ENCODE measurements around the gene ZFHX2.
"Not testable (repeated sequence)": the region's sequence is repeated elsewhere in the genome, so short reads cannot be mapped to it uniquely, and the experiment has no call there.

Gene ZFHX2

DNA sequence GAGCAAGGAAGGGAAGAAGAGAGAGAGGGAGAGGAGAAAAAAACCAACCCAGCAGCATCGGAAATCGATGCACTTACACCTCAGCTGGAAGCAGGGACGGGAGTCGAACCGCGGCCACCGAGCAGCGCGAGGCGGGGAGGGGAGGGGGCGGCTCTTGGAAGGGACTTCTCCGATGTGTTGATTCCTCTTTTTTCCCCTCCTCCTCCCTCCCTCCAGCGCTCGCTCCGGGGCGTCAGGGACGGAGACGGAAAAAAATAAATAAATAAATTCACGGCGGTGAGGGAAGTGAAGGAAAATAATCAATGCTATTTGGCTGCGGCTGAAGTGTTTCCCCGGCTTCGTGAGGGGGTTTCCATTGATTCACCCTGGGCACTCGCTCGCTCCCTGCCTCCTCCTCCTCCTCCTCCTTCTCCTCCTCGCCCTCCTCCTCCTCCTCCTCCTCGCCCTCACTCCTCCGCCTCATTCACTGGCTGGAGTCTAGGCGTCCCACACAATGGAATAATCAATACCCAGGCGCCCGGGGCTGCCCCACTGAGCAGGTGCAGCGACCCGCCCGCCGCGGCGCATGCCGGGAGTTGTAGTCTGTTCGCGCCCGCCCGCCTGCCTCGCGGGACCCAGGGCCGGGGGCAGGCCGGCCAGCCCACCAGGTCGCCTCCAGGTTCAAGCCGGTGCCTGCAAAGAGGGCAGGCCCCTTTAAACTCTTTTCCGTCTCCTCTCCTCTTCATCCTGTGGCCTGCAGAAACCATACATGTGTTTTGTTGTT is at the start of gene ZFHX2:
Gene ZFHX2, minus strand, starts transcription at position 500 of the 763 bp plus-strand sequence. CDS start 16,440 bp downstream, outside the sequence.
- no peak for DNase-seq (ENCODE audit: extremely low read depth, low read depth)
- no peak for TF ChIP-seq CTCF (IDR thresholded peaks at IDR 0.05; ENCODE audit: low read depth, low read length)

DNA sequence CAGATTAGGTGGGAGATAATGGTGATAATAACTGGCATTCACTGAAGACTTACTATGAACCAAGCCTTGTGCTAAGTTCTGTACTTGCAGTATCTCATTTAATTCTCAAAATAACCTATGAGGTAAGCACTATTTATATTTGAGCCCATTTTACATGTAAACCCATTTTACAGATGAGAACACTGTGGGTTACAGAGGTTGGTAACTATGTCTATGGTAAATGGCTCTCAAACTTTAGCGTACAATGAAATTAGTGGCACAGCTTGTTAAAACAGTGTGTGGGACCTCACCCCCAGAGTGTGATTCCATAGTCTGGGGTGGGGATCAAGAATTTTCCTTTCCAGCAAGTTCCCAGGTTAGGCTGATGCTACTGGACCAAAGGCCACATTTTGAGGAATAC is 49.2 kb upstream of the ZFHX2 start:
- TF ChIP-seq CTCF (IDR thresholded peaks at IDR 0.05; ENCODE audit: low read depth, low read length) = no peak
- DNase-seq (ENCODE audit: extremely low read depth, low read depth) = no peak

DNA sequence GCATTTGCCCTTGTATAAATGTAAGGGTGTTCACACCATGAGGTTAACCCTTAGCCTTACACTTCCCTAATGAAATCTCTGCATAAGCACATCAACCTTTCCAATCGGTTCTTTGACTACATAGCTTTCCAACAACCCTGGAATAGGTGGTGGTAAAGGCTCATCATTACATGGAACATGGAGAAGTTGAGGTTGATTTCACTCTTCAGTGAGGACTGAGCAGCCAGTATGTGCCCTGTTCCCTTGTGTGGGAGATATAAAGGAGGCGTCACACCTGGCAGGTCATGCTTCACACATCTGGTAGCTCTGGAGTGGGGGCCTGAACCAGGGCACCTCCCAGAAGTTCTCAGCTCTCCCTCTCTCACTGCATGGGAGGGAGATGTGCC is 48.8 kb upstream of the ZFHX2 start:
- no peak for TF ChIP-seq CTCF (IDR thresholded peaks at IDR 0.05; ENCODE audit: low read depth, low read length)
- no peak for DNase-seq (ENCODE audit: extremely low read depth, low read depth)

GRCh38 chr14:23594191-23594590 is 42.6 kb upstream of the ZFHX2 start:
- DNase-seq (ENCODE audit: extremely low read depth, low read depth) = not testable (repeated sequence)

DNA sequence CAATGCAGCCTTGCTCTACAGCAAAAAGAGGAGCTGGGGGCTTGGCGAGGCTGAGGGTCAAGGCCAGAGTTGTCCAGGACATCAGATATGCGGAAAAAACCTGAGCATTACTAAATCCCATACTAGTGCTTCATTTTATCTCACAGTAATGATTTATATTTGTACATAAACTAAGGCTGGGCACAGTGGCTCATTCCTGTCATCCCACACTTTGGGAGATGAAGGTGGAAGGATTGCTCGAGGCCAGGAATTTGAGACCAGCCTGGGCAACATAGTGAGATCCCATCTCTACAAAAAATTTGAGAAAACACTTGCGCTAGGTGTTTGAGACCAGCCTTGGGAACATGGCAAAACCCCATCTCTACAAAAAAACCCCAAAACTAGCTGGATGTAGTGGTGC is 38.6 kb upstream of the ZFHX2 start:
- TF ChIP-seq CTCF (IDR thresholded peaks at IDR 0.05; ENCODE audit: low read depth, low read length) = no peak
- DNase-seq (ENCODE audit: extremely low read depth, low read depth) = no peak

GRCh38 chr14:23589606-23590005 is 38.0 kb upstream of the ZFHX2 start:
- no peak for DNase-seq (ENCODE audit: extremely low read depth, low read depth)
- no peak for TF ChIP-seq CTCF (IDR thresholded peaks at IDR 0.05; ENCODE audit: low read depth, low read length)

GRCh38 chr14:23588884-23589598 is 37.5 kb upstream of the ZFHX2 start:
- TF ChIP-seq CTCF (IDR thresholded peaks at IDR 0.05; ENCODE audit: low read depth, low read length) = peak; percentile 72
- peak; percentile 42 for DNase-seq (ENCODE audit: extremely low read depth, low read depth)

DNA sequence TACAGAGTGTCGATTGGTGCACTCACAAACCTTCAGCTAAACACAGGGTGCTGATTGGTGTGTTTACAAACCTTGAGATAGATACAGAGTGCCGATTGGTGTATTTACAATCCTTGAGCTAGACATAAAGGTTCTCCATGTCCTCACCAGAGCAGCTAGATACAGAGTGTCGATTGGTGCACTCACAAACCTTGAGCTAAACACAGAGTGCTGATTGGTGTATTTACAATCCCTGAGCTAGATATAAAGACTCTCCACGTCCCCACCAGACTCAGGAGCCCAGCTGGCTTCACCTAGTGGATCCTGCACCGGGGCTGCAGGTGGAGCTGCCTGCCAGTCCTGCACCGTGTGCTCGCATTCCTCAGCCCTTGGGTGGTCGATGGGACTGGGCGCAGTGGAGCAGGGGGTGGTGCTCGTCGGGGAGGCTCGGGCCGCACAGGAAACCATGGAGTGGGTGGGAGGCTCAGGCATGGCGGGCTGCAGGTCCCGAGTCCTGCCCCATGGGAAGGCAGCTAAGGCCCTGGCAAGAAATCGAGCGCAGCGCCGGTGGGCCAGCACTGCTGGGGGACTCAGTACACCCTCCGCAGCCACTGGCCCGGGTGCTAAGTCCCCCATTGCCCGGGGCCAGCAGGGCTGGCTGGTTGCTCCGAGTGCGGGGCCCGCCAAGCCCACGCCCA is 33.1 kb upstream of the ZFHX2 start:
- DNase-seq (ENCODE audit: extremely low read depth, low read depth) = not testable (repeated sequence)

DNA sequence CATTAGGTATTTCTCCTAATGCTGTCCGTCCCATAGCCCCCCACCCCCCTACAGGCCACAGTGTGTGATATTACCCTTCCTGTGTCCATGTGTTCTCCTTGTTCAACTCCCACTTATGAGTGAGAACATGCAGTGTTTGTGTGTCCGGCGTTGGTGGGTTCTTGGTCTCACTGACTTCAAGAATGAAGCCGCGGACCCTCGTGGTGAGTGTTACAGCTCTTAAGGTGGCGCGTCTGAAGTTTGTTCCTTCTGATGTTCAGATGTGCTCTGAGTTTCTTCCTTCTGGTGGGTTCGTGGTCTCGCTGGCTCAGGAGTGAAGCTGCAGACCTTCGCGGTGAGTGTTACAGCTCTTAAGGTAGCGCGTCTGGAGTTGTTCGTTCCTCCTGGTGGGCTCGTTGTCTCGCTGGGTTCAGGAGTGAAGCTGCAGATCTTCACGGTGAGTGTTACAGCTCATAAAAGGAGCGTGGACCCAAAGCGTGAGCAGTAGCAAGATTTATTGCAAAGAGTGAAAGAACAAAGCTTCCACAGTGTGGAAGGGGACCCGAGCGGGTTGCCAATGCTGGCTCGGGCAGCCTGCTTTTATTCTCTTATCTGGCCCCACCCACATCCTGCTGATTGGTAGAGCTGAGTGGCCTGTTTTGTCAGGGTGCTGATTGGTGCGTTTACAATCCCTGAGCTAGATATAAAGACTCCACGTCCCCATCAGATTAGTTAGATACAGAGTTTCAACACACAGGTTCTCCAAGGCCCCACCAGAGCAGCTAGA is 32.4 kb upstream of the ZFHX2 start:
- DNase-seq (ENCODE audit: extremely low read depth, low read depth) = not testable (repeated sequence)

Data from AG09319 (cell line).